GM20000 (cell line): Measurements from ENCODE around the gene OVCH1.
"Not testable (repeated sequence)": the region's sequence is repeated elsewhere in the genome, so short reads cannot be mapped to it uniquely, and the experiment has no call there.

Source experiments
- DNase-seq: peaks from one replicate; pipeline ENCODE4 v3.0.0; 2012; ENCODE audit warnings: low spot score
- CTCF ChIP-seq: IDR thresholded peaks from 2 replicates; pipeline ENCODE4 v1.5.1; 2012; ENCODE audit warnings: mild to moderate bottlenecking, control low read depth; ENCODE audit errors: extremely low read depth, missing control alignments

Gene OVCH1

GRCh38 chr12:29451888-29452287 is 45.6 kb downstream of the OVCH1 start:
- no peak for TF ChIP-seq CTCF
- DNase-seq, result no peak

GRCh38 chr12:29448157-29448556 is 49.3 kb downstream of the OVCH1 start:
- TF ChIP-seq CTCF, result no peak

GRCh38 chr12:29447285-29447975 is 50.1 kb downstream of the OVCH1 start:
- TF ChIP-seq CTCF, result no peak
- DNase-seq, result no peak

More at GRCh38 chr12:29448157-29448556, 49.3 kb downstream of the OVCH1 start:
- no peak for DNase-seq

GRCh38 chr12:29439506-29439905 is 58.0 kb downstream of the OVCH1 start:
- no peak for DNase-seq
- TF ChIP-seq CTCF, result no peak

- TF ChIP-seq CTCF, result no peak
- DNase-seq, result no peak
Observed at GRCh38 chr12:29438752-29439408, 58.6 kb downstream of the OVCH1 start.

- TF ChIP-seq CTCF, result no peak
- DNase-seq, result no peak
Observed at GRCh38 chr12:29437575-29437974, 59.9 kb downstream of the OVCH1 start.

- not testable (repeated sequence) for DNase-seq
Observed at GRCh38 chr12:29436815-29437214, 60.7 kb downstream of the OVCH1 start.

- TF ChIP-seq CTCF, result no peak
- DNase-seq, result no peak
Observed at GRCh38 chr12:29431513-29431912, 66.0 kb downstream of the OVCH1 start.
